Left ventricle myocardium superior (tissue), 1 donor: Measurements from ENCODE around the gene SLIT1. TPM values are rescaled to one million over a fixed set of nuclear protein-coding genes. Genes with fewer than 3 reads are reported as not detected.
A peak's percentile ranks its signal among the peaks of the same experiment; 100 is the strongest.
"Not testable (repeated sequence)": the region's sequence is repeated elsewhere in the genome, so short reads cannot be mapped to it uniquely, and the experiment has no call there.

Experiments used
- ATAC-seq: fragments of 200-7000 bp; cut with Tn5 transposase; one replicate; pipeline ENCODE4 v1.9.1; 2020; ENCODE audit warnings: mild to moderate bottlenecking, moderate library complexity
- DNase-seq: peaks from one replicate; pipeline ENCODE4 v3.0.0-alpha.2; 2020
- intact Hi-C: fragments of 100-400 bp; cut with micrococcal nuclease; formaldehyde crosslinking; loops from one replicate; pipeline ENCODE4 v1.11.0; 2022
- total RNA-seq: library from RNA; stranded (reverse); fragmentation: NEBNext Ultra II Directional; extraction: Animal tissue kit (Norgen Biotek cat#: 25700); gene quantifications from one replicate; pipeline ENCODE4 v1.2.1, GENCODE V29; 2021
- donor health status: DM: no; HTN: yes; CAD: no; lungs with severe emphysema.

Gene SLIT1
- total RNA-seq, 1 donor from 2014 or later = 0.17 TPM

DNA sequence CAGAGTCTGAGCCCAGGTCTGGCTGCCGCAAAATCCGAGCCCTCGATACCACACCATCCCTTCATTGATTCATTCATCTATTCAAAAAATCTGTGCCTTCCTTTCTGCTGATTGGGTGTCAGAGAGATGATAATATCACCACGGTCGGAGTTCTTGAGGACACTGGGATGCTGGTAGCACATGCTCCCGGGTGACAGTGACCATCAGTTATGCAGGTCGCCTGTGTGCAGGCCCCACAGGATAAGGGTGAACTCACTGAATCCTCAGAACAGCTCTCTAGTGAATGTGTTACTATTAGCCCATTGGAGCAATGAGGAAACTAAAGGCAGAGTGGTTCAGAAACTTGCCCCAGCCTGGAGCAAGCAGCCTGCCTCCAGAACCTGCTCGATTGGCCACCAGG, 145.1 kb downstream of the SLIT1 start:
- ATAC-seq (no peak), DNase-seq (no peak)
- intact Hi-C loops = no loop called here

DNA sequence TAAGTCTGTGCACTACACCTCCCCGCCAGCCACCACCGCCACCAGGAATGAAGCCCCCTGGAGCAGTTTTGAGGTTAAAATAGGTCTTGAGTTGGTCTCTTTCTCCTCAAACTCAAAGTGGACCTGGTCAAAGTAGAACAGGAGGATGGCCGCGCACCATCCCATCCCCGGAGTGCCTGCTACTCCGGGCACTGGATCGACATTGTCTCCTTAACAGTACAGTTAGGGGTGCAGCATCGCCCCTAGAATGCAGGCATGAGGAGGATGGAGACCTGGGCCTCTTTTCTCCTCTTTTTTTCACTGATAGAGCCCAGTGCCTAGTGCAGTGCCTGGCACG, 145.5 kb downstream of the SLIT1 start:
- ATAC-seq (no peak), DNase-seq (no peak)
- intact Hi-C loops = no loop called here

DNA sequence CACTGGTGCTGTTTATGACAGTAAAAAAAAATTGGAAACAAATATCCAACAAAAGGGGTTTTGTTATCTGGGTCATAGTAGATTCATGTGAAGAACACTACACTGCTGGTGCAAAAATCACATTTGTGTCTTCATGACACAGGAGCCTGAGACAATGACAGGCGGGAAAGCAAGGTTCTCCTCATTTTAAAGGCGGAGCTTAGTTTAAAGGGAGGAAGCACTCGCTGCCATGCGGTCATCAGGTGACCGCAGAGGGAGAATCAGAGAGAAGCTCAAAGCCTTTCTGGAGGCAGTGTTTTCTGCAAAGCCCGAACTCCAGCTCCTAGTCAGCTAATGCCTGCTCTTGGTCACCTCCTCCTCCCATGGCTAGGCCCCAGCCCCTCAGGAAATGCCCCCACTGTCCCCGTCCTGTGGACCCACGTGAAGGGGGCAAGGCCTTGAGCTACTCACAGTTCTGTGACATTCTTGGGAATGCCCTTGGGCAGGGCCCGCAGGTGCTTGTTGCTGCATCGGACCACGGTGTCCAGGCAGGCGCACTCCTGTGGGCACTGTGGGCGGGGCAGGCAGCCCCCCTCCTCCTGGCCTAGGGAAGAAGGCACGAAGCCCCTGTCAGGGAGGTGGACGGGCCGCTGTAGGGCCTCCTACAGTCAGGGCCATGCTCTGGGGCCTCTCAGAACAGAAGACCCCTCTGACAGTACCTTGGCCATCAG, 146.1 kb downstream of the SLIT1 start:
- intact Hi-C loops = no loop called here
- no peak for ATAC-seq

GRCh38 chr10:97038688-97039087, 147.1 kb downstream of the SLIT1 start:
- intact Hi-C loops = no loop called here
- no peak for ATAC-seq
- DNase-seq = no peak

More for the DNA sequence above, 146.1 kb downstream of the SLIT1 start:
- DNase-seq = no peak

DNA sequence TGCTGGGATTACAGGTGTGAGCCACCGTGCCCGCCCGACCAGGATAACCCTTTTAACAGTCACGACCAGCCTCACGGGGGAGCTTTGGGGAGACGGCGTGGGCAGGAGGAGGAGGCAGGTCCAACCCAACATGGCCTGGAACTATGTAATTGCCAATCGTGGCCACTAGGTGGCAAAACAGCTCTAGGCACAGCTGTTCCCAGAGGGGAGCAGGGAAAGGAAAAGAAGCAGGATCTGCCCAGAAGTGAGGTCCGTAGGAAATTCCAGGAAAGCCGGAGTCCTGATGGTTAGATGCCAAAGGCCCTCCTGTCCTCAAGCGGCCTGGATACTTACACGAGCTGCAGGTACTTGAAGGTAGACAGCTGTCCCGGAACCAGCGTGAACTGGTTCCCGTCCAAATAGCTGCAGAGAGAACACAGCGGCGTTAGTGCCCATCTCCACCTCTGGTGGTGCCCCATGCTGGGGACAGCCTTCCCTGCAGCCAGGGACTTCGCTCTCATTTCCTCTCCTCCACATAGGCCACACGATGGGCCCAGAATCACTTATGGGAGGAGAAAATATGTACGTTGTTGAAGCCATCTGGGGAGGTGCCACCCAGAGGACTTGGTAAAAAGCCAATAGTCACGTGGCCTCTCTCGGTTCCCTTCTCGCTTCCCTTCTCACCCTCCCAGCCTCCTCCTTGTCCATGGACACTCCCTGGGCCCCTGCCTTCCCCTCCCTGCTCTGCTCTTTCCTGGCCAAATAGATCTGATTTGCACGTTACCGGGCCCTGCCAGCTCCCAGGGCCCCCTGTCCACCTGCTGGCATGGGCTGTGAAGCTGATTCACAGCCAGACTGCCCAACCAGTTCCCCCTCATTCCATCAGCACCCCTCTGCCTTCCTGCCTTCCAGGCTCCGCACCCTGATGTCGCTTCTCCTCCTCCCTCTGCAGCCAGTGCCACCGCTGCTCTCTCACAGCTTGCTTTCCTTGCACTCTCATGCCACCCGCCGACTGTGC, 148.1 kb downstream of the SLIT1 start:
- DNase-seq = peak; percentile 77
- peak; percentile 95 for ATAC-seq
- intact Hi-C loops = no loop called here

DNA sequence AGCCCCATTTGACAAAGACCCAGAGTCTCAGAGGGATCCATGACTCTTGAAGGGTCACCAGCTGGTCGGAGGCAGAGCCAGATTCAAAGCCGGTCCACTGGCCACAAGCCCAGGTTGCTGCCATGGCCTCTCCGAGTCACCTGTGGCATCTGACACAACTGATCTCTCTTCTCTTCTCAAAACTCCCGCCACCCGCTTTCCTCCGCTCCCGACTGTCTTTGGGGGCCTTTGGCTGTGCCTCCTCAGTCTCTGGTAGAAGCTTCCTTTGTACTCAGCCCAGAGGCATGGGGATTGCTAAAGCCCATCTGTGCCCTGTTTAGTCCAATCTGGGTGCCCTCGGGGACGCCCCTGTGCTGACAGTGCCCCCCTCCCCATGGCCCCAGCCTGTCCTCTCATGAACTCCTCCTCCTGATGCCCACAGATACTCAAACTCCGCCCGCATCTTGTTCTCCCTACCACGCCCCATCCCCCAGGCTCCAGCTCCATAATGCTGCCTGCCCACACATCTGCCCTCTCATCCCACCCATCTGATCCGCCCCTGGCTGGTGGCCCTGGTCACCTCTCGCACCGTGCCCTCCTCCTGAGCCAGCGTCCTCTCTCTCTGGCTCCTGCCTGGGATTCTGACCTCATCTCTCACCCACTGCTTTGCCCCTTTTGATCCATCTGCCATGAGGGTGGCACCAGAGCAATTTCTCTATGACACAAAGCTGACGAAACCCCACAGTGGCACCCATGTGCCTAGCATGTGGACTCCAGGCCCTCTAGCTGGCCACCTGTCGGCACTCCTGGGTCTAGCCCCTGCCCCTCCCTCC, 150.6 kb downstream of the SLIT1 start:
- no peak for ATAC-seq
- no peak for DNase-seq
- intact Hi-C loops = no loop called here

DNA sequence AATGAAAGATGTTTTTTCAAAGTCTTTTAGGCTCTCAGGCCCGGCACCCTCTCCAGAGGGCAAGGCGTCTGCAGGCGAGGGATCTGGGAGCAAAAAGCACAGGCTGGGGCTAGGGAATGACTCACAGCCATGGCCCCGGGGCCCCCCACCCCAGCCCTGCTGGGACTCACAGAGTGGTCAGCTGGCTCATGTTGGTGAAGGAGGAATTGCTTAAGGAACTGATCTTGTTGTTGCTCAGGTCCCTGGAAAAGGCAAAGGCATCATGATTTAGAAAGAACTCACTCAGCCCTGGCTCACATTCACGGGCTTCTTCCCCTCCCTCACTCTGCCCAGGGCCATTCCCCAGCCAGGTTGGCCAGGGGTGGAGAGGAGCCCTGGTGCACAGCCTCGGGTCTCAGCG, 151.5 kb downstream of the SLIT1 start:
- intact Hi-C loops = no loop called here
- DNase-seq (no peak), ATAC-seq (no peak)

- ATAC-seq, DNase-seq, intact Hi-C loops: not testable (repeated sequence)
Observed at GRCh38 chr10:97033841-97034240, 151.9 kb downstream of the SLIT1 start.

DNA sequence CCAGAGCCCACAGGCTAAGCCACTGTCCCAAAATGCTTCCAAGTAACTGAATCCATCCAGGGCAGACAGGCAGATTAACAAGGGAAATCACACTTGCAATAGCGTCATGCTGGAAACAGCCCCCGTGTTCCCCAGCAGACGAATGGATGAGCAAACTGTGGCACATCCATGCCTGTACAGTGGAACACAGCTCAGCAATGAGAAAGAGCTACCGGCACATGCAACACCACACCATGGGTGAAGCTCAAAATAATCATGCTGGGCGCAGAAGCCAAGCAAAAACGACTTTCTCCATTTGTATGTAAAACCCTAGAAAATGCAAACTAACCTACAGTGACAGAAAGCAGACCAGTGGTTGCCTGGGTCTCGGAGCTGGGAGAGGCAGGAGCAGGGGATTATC, 153.1 kb downstream of the SLIT1 start:
- no peak for DNase-seq
- intact Hi-C loops = no loop called here
- no peak for ATAC-seq

- DNase-seq (no peak), ATAC-seq (no peak)
- intact Hi-C loops = no loop called here
Observed at GRCh38 chr10:97031459-97031858, 154.3 kb downstream of the SLIT1 start.

DNA sequence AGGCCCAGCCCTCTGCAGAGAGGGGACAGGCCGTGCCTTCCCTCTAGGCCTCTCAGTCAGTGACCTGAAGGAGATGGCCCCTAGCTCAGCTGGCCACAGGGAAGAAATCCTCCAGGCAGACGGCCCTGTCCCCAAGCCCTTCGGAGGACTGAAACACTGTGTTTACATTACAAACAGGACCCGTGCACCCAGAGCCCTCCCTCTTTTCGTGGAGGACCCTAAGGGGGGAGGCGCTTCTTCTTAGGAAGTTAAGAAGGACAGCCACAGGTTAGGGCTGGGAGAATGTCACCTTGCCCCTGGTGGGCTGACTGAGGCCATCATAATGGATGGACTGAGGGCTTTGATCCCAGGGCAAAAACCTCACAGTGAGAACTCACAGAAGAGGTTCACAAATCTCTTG, 154.9 kb downstream of the SLIT1 start:
- intact Hi-C loops = no loop called here
- no peak for ATAC-seq
- DNase-seq = no peak

GRCh38 chr10:97029271-97029670, 156.5 kb downstream of the SLIT1 start:
- DNase-seq = no peak
- no peak for ATAC-seq
- intact Hi-C loops = loop anchor here (10.0 kb wide), 1 partner anchor 204 kb away; no protein-coding TSS in a partner anchor

DNA sequence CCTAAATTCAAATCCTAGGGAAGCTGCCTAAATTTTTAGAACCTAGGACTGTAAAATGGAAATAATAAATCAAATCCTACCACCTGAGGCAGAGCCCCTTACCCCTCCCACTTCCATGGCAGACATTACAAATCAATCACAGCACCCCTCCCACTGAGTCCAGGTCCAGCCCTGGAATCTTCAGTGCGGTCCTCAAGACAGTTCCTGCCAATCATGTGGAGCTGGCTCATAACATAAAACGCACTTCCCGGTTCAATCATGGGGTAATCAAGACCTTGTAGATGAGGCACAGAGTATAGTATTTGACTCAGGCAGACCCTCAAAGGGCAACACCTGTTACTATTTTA, 157.0 kb downstream of the SLIT1 start:
- ATAC-seq (no peak), DNase-seq (no peak)
- intact Hi-C loops = loop anchor here (10.0 kb wide), 1 partner anchor 204 kb away; no protein-coding TSS in a partner anchor

GRCh38 chr10:97028126-97028831, 157.5 kb downstream of the SLIT1 start:
- ATAC-seq (no peak), DNase-seq (no peak)
- intact Hi-C loops = loop anchor here (10.0 kb wide), 1 partner anchor 203 kb away; no protein-coding TSS in a partner anchor

DNA sequence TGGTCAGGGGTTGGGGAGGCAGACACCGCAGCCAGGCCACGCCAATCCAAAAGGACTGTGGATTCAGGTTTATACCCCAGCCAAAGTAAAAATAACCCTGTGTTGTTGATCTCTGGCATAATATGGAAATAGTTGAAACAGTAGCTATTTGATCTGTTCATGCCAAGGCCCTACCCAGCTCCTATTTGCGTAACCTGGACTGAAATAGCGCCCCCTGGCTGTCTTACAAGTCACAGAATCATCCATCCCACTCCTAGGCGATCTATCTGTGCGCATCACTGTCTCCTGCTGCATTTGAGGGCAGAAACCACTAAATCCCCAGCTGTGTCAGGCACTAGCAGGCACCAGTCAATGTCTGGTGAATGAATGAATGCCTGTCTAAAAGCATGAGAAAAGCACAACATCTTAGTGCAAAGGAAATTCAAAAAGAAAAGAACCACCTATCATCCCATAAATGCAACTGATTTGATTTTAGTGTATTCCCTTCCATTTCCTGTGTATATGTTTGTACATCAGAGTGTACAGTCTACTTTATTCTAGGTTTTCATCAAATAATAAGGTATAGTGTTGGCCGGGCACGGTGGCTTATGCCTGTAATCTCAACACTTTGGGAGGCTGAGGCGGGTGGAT, 160.0 kb downstream of the SLIT1 start:
- intact Hi-C loops = loop anchor here (10.0 kb wide), 1 partner anchor 201 kb away; no protein-coding TSS in a partner anchor
- DNase-seq (no peak), ATAC-seq (peak; percentile 29)

GRCh38 chr10:97024168-97025073, 161.3 kb downstream of the SLIT1 start:
- intact Hi-C loops = loop anchor here (10.0 kb wide), 1 partner anchor 200 kb away; no protein-coding TSS in a partner anchor
- ATAC-seq (peak; percentile 54), DNase-seq (peak; percentile 58)
